Activated CD4-positive, alpha-beta T cell treated with anti-CD3 and anti-CD28 coated beads, Interleukin-2, amount 50 U/mL, for 48 hours (primary cell): Measurements from ENCODE around the gene OTOP2.
"Not testable (repeated sequence)": the region's sequence is repeated elsewhere in the genome, so short reads cannot be mapped to it uniquely, and the experiment has no call there.

Experiments
- DNase-seq, 2 experiments: peaks; one replicate each; pipeline ENCODE4 v3.0.0-alpha.2; 2020

Gene OTOP2

DNA sequence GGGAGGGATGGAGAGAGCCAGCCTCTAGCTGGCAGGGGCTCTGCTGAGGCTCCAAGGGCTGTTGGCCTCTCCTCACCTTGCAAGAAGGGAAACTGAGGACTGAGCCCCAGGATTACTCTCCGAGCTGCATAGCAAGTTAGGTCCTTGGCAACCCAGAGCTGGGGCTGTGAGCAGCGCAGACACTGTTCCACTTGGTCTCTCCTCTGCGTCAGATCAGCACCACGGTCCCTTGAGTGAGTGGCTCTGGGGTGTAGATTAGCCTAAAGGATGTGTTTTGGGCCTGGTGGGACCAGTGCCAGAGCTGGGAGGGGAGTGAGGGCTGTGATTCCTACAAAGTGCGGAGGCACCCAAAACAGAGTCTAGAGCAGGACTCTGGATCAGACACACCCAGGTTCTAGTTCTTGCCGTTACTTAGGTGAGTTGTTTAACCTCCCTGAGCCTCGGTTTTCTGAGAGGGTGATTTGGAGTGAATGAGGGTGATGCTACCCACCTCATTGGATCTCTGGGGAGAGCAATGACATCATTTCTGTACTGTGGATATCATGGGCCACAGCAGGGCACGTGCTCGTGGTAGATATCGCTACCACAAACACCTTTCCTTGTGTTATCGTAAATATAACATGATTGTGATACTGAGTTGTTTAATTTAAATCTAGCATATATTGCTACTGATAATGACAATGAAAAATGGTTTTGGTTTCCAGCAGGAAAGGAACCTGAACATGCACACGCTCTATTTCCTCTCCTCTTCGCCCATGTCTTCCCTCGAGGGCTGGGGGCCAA is 22.5 kb upstream of the OTOP2 start:
- no peak for DNase-seq

DNA sequence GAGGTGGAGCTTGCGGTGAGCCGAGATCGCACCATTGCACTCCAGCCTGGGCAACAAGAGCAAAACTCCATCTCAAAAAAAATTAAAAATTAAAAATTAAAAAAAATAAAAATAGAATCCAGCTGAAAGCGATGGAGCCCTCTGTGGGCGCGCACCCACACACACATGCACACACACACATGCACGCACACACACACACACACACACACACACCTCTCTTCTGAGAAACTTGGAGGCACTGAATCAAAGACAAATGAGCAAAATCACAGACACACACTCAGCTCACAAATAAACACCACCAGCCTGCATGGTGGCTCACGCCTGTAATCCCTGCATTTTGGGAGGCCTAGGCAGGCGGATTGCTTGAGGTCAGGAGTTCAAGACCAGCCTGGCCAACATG is 21.0 kb upstream of the OTOP2 start:
- DNase-seq, result no peak

DNA sequence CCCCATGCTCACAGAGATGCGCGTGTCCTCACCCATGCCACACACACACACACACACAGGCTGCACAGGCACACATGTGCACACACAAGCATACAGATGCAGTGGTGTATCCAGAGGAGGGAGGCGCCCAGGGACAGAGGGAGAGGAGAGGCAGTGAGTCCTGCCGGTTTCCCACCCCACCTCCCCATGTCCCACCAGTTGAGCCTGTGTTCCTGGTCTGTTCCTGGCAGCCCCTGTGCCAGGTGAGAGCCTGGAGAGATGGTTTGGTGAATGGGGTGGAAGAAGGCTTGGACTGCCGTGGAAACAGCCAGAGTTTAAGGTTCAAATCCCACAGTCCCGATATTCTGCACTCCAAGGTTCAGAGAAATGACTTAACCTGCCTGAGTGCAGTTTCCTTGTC is 20.4 kb upstream of the OTOP2 start:
- DNase-seq, result no peak

DNA sequence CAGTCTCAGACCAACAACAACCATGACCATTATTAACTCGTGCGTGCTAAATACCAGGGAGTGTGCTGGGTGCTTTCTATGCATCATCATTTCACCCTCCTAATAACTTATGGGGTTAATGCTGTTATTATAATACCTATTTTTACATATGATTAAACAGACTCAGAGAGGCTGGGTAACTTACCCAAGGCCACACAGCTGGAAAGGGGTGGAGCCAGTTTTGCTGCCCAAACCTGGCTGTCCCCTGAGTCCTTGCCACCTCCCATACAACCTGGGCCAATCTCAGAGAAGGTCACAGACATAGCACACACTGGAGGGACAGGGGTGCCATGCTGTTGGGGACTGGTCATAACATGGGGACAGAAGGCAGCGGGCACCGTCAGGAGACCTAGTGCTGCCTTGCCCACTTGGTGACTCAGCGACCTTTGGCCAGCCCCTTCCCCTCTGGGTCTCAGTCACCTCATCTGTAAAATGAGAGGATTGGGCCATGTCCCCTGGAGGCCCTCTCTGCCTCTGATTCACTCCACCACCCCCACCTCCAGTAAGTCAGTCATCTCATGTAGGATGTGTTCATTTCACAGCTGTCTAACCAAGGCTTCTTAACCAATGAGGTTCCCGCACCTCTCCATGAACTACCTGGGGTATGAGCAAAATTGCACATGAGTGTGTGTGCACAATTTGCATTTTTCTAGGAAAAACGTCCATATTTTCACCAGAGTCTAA is 19.2 kb upstream of the OTOP2 start:
- DNase-seq, result no peak

DNA sequence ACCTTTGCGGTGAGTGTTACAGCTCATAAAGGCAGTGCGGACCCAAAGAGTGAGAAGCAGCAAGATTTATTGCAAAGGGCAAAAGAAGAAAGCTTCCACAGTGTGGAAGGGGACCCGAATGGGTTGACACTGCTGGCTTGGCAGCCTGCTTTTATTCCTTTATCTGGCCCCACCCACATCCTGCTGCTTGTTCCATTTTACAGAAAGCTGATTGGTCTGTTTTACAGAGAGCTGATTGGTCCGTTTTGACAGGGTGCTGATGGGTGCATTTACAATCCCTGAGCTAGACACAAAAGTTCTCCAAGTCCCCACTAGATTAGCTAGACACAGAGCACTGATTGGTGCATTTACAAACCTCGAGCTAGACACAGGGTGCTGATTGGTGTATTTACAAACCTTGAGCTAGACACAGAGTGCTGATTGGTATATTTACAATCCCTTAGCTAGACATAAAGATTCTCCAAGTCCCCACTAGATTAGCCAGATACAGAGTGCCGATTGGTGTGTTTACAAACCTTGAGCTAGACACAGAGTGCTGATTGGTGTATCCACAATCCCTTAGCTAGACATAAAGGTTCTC is 17.8 kb upstream of the OTOP2 start:
- not testable (repeated sequence) for DNase-seq

DNA sequence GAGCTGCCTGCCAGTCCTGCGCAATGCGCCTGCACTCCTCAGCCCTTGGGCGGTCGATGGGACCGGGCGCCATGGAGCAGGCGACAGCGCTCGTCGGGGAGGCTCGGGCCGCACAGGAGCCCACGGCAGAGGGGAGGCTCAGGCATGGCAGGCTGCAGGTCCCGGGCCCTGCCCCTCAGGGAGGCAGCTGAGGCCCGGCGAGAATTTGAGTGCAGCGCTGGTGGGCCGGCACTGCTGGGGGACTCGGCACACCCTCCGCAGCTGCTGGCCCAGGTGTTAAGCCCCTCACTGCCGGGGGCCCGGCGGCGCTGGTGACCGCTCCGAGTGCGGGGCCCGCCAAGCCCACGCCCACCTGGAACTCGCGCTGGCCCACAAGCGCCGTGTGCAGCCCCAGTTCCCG is 17.1 kb upstream of the OTOP2 start:
- DNase-seq, result no peak

DNA sequence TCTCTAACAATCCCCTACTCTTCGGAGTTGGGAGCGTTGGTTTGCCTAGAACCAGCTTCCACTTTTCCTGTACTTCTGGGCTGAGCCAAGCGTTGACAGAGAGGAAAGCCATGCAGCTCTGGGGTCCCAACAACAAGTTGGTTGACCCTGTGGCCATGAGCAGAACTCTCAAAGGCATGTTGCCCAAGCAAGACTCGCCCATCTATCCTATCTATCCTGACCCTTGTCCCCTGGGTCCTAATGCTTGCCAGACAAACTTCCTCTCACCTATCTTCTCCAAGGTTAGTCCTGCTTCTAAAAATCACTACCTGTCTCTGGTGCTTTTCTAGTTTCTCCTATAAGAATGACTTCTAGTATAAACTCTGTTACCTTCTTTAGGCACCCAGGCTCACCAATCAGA is 15.0 kb upstream of the OTOP2 start:
- DNase-seq, result not testable (repeated sequence)

DNA sequence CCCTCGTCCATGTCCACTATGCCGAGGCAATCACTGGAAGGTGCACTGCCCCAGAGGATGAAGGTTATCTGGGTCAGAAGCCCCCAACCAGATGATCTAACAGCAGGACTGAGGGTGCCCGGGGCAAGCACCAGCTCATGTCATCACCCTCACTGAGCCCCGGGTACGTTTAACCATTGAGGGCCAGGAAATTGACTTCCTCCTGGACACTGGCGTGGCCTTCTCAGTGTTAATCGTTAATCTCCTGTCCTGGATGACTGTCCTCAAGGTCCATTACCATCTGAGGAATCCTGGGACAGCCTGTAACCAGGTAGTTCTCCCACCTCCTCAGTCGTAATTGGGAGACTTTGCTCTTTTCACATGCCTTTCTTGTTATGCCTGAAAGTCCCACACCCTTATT is 12.7 kb upstream of the OTOP2 start:
- not testable (repeated sequence) for DNase-seq

GRCh38 chr17:74916136-74916850 is 7.8 kb upstream of the OTOP2 start:
- no peak for DNase-seq

DNA sequence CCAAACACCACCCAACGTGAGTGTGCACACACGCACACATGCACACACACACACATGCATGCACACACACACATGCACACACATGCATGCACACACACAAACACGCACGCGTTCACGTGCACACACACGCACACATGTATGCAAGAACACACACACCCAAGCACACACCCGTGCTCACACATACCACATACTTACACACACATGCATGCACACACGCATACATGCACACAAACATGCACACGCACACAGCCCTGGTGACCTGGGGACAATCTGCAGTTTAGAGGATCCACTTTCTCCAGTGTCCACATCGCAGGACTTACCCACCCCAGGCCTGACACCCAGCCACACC is 7.2 kb upstream of the OTOP2 start:
- no peak for DNase-seq

GRCh38 chr17:74917430-74917829 is 6.6 kb upstream of the OTOP2 start:
- no peak for DNase-seq

DNA sequence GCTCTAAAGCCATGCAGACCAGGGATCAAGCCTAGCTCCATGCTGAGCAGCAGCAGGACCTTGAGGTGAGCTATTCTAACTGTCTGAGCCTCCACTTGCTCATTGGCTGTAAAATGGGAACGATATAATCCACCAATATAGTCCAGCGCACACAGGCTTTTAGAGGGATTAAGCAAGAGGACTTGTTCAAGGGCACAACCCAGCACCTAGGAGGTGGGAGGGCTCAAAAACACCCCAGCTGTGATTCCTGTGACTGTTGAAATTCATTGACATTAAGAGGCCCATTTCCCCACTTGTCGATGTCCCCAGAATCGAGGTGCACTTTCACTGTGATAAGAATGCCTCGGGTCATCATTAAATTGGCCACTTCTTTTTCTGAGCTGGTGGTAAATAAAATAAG is 5.2 kb upstream of the OTOP2 start:
- DNase-seq, result no peak

- peak in 1 of 2 experiments; percentile 28 for DNase-seq
These were observed 4.4 kb upstream of the OTOP2 start for GRCh38 chr17:74919440-74920305.

- no peak for DNase-seq
These were observed 3.8 kb upstream of the OTOP2 start for GRCh38 chr17:74920306-74920620.

DNA sequence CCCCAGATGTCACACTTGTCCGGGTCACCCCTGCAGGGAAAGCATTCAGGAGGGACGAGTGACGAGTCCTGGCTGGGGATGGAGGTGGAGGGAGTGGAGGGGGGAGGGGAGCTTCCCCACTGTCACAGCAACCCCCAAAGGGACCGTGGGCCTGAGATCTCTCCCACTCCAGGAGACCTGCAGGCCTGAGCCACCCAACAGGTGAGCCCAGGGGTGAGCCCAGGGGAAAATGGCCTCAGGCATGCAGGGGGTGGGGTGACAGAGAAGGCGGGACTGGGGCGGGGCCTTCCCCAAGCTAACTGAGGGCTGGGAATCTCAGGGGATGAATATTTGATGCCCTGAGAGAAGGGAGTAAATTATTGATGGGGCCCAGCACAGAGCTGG is 3.4 kb upstream of the OTOP2 start:
- no peak for DNase-seq

DNA sequence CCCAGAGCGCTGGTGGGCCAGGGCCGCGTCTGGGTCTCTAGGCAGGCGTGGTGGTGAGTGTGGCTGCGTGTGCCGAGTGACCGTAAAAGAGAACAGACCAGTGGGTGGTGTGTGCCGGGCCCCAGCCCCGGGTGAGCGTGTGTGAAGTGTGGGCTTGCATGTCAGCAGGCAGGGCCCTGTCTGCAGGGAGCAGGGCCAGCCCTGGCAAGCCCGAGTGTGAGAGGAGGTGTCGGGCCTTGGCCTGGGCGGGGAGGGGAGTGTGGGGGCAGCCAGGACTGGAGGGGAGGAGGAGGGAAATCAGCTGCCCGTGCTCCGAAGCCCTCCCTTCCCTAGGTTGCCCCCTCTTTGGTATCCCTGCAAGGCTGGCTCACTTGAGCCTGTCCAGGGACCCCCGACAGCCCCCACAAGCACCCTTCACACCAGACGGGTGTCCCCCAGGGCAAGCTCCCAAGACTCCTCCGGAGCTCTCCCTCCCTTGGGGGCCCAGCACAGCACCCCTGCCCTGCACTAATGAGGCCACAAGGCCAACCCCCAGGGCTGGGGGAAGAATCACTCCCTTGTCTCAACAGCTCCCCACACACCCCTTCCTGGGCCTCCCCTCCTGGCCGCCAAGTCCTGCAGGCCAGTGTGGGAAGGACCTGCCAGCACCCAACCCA is 2.9 kb upstream of the OTOP2 start:
- no peak for DNase-seq

DNA sequence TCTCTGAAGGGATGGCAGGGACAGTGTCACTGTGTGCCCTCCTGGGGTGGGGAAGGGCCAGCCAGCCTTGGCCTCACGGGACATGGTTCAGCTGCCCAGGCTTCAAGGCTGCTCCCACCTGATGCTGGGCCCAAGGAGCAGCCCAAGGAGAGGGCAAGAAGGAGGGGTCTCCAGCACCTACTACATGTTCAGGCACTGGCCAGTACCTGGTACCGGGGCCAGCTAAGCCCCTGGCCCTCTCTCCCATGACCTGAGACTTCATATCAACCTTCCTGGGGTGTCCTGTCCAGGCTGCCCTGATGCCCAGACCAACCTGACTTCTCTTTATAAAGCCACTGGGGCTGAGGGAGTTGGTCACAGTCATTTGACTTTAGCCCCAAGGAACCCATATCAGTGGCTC is 2.3 kb upstream of the OTOP2 start:
- DNase-seq, result no peak

DNA sequence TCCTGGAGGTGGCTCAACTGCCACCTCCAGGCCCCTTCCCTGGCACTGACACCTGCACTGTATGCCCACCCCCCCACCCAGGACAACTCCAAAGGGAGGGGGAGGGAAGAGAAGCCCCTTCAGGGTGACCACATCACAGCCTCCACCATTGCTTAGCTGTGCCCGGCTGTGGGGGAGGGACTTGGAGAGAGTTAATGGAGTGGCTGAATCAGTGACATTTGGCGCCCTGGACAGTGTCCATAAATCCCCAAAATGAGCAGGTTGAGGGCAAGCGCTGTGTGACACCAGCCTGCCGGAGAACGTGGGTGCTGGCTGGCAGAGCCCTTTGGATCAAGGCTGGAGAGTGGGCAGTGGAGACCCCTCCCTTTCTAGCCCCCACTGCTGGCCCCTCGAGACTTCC is 1.9 kb upstream of the OTOP2 start:
- DNase-seq, result no peak

DNA sequence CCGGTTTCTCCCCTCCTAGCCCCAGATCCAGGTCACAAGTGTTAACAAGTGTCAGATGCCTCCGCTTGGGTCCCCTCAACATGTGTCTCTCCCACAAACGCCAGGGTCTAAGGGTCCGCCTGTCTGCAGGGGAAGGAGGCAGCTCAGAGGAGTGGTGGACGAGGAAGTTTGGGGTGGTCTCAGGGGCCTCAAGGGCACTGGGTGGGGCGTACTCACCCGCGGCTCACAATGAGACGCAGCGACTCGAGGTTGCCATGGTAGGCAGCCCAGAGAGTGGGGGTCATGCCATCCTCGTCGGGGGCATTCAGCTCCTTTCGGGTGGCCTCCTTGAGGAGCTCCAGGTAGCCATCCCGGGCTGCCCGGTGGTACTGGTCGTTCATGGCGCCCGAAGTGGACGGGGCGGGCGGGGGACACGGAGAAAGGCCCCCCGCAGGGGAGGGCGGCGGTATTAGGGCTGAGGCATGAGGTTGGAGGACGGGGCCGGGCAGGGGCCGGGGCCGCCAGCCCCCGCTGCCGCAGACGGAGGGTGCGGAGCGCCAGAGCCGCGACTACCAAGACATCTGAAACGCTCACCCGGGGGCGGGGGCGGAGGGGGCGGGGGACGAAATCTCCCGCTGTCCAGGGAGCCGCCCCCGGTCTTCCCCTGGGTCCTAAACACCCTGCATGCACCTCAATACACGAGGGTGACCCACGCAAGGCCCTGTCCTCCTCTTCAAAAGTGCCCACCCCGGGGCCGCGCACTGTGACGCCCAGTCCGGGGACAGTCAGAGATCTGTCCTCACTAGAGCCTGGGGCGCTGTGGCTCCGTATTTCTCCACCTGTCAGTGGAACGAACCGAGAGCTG is 1.2 kb upstream of the OTOP2 start, which contains the start of gene USH1G:
TSS of gene USH1G (minus strand) at position 562 of the 844 bp plus-strand sequence. CDS start at position 380, 182 bp downstream.
- no peak for DNase-seq

GRCh38 chr17:74923538-74924249 is 379 bp upstream of the OTOP2 start:
- peak; percentile 79 to 81 for DNase-seq
